GM19351 (cell line): ENCODE data around the gene GOLIM4.
"Not testable (repeated sequence)": the region's sequence is repeated elsewhere in the genome, so short reads cannot be mapped to it uniquely, and the experiment has no call there.

ENCODE experiments used
- ATAC-seq: cut with Tn5 transposase; IDR thresholded peaks from one replicate; pipeline ENCODE4 v1.9.1; 2021; ENCODE audit warnings: mild to moderate bottlenecking, moderate library complexity; ENCODE audit not compliant: unreplicated experiment

Gene GOLIM4, protein sequence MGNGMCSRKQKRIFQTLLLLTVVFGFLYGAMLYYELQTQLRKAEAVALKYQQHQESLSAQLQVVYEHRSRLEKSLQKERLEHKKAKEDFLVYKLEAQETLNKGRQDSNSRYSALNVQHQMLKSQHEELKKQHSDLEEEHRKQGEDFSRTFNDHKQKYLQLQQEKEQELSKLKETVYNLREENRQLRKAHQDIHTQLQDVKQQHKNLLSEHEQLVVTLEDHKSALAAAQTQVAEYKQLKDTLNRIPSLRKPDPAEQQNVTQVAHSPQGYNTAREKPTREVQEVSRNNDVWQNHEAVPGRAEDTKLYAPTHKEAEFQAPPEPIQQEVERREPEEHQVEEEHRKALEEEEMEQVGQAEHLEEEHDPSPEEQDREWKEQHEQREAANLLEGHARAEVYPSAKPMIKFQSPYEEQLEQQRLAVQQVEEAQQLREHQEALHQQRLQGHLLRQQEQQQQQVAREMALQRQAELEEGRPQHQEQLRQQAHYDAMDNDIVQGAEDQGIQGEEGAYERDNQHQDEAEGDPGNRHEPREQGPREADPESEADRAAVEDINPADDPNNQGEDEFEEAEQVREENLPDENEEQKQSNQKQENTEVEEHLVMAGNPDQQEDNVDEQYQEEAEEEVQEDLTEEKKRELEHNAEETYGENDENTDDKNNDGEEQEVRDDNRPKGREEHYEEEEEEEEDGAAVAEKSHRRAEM

DNA sequence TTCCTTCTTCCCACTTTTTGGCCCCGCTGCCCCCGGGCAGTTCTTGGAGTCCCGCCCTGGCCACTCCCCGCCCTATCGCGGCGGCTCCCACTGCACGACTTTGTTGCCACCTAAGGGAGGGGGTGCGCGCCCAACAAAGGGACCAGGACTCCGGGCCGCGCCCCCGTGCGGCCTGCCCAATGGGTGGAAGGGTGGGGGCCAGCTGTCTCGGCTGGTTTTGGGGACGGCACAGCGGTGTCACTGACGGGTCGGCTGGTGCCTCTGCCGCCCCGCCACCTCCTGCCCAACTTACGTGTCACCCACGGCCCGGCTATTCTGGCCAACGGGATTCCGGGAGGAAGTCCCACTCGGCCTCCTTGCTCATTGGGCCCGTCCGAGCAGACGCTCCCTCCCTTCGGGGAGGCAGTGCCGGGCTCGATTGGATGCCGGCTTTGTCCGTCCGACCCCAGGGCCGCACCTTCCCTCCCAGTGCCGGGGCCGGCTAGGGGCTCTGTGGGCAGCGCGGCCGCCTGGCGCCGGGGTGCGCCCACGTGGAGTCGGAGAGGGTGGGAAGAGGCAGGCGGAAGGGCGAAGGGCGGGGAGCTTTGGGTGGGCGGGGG is at the start of gene GOLIM4:
Gene GOLIM4, minus strand, starts transcription at position 314 of the 599 bp plus-strand sequence. CDS start 639 bp downstream, outside the sequence.
- ATAC-seq = peak; percentile 74

DNA sequence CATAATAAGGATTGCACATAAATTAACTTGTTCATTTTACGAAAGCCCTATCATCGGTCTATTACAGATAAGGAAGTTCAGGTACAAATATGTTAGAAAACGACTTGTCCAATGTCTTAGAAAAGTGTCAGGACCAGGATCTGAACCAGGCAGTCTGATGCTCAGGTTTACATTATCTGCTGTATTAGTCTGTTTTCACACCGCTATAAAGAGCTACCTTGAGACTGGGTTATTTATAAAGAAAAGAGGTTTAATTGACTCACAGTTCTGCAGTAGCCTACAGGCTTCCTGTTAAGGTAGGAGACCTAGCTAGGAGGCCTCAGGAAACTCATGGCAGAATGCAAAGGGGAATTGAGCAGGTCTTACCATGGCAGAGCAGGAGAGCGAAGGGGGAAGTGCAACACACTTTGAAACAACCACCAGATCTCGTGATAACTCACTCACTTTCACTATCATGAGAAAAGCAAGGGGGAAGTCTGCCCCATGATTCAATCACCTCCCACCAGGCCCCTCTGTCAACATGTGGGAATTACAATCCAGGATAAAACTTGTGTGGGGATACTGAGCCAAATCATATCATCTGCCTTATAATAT is 45.8 kb upstream of the GOLIM4 start:
- ATAC-seq = peak; percentile 52

DNA sequence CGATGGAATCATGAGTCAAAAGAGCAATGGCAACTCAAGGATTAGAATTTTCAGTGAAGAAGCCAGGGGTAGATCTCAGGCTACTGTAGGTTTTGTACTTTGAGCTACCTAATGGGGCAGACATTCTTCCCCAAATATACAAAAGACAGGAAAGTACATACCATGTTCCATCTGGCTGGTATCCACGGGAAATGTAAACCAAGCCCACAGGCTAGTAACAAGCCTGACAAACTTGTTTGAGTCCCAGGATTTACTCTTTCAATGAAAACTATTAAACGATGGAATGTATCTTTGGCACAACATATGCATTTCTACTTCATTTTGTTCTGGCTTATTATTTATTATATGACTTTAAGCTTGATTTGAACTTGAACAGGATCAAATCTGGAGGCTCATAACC is 44.2 kb upstream of the GOLIM4 start:
- ATAC-seq = no peak

DNA sequence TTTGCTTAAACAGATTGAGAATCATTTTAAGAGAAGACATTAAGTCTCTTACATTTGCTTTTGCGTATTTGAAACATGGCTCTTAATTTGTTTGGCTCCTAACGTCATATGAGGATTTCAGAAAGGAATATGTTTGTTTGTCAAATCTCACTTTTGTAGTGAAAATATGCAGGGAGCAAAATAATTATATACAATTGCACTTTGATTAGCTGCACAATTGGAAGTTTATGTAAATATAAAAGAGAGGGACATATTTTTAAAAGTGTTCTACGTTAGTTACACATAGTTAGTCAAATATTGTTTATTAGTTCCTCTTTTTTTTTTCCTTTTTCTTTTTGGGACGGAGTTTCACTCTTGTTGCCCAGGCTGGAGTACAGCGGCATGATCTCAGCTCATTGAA is 42.7 kb upstream of the GOLIM4 start:
- ATAC-seq = no peak

DNA sequence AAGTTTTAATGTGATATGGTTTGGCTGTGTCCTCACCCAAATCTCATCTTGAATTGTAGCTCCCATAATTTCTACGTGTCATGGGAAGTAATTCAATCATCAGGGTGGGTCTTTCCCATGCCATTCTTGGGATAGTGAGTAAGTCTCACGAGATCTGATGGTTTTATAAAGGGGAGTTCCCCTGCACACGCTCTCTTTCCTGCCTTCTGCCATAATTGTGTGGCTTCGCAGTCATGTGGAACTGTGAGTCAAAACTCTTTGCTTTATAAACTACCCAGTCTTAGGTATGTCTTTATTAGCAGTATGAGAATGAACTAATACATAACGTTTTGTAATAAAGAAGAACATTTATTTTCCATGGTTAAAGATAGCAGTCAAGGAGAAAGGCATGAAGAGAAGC is 39.2 kb upstream of the GOLIM4 start:
- ATAC-seq = peak; percentile 75

DNA sequence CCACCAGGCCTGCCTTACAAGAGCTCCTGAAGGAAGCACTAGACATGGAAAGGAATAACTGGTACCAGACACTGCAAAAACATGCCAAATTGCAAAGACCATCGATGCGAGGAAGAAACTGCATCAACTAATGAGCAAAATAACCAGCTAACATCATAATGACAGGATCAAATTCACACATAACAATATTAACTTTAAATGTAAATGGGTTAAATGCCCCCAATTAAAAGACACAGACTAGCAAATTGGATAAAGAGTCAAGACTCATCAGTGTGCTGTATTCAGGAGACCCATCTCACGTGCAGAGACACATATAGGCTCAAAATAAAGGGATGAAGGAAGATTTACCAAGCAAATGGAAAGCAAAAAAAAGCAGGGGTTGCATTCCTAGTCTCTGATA is 34.5 kb upstream of the GOLIM4 start:
- ATAC-seq = not testable (repeated sequence)

DNA sequence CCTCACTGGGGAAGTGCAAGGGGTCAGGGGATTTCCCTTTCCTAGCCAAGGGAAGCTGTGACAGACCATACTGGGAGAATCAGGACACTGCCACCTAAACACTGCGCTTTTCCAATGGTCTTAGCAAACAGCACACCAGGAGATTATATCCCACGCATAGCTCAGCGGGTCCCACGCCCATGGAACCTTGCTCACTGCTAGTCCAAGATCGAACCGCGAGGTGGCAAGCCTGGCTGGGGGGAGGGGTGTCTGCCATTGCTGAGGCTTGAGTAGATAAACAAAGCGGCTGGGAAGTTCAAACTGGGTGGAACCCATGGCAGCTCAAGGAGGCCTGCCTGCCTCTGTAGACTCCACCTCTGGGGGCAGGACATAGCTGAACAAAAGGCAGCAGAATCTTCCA is 32.7 kb upstream of the GOLIM4 start:
- ATAC-seq = not testable (repeated sequence)

DNA sequence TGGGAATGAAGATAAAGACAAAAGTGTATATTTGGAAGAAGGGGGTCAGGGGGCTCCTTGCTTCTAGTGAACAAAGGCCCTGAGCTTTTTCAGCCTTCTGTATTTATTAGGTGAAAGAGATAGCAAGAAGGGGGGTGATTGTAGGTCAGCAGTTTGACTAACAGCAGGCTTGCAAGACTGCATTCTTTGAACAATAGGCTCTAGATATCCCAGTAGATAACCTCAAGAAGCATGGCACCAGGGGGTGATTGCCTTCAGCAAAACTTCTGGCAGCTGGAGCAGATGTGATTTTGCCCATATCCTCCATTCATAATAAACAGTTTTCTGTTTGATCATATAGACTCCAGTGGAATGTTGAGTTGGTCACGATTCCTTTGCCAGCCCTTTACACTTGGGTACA is 31.7 kb upstream of the GOLIM4 start:
- ATAC-seq = no peak

DNA sequence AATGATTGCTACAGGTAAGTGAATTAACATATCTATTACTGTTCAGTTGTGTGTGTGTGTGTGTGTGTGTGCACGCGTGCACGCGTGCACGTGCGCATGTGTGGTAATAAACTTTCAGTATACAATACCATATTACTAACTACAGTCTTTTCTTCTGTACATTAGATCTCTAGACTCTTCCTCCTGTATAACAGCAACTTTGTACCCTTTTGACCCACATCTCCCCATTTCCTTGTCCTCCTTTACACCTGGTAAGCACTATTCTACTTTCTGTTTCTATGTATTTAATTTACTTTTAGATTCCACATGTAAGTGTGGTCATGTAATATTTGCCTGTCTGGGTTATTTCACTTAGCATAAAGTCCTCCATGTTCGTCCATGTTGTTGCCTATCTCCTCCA is 29.1 kb upstream of the GOLIM4 start:
- ATAC-seq = no peak

DNA sequence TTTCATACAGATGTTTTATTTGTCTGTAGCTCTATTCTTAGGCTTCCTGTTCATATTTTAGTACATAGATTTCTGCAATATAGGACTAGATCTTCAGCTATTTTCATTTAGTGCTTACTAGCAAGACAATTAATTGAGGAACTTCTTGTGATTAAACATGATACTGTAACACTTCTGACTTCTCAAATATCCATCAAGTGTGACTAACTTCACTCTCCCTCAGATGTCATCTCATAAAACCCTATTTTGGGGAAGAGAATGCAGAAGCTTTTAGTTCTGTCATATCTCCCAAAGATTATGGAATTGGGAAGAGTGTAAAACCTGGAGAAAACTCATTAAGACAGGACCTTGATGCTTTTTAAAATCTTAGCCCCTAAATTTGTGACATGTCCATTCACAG is 28.6 kb upstream of the GOLIM4 start:
- ATAC-seq = no peak

DNA sequence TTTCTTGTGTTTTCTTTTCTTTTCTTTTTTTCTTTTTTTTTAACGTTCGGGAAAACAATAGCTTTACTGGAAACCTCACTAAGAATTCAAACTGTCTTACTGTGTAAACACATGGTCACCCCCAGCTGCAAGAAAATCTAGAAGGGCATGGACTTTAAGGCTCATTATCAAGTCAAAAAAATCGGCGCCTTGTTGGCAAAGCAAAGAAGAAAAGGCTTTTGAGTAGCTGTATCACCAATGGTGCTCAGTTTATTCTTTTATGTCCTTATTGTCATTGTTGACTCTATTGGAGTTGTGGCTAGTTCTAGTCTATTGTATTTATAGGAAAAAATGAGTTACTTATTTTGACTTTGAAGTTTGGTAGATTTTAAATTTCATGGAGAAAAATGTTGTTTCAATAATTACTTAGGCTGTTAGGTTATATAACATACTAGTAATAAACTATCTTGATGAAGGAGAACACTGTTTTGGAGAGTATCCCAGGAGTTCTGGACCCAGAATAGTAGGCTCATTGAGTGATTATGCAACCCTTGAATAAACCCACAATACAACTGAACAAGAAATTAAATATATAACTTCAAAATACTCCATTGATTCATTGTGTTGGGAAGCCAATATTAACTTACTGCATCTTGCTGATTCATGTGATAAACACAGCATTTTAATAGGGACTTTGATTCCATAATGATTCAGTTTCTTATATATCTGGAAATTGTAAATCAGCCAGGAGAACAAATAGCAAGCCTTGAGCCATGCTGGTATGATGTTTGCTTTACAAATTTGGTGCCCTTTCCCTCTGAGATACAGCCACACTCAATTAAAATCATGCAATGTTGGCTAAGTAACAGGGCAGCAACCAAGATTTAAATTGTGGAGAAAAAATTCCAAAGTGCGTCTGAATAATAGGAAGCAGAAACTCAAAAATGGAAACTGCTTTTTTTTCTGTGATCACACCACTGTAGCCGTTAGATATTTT is 27.8 kb upstream of the GOLIM4 start:
- ATAC-seq = no peak

DNA sequence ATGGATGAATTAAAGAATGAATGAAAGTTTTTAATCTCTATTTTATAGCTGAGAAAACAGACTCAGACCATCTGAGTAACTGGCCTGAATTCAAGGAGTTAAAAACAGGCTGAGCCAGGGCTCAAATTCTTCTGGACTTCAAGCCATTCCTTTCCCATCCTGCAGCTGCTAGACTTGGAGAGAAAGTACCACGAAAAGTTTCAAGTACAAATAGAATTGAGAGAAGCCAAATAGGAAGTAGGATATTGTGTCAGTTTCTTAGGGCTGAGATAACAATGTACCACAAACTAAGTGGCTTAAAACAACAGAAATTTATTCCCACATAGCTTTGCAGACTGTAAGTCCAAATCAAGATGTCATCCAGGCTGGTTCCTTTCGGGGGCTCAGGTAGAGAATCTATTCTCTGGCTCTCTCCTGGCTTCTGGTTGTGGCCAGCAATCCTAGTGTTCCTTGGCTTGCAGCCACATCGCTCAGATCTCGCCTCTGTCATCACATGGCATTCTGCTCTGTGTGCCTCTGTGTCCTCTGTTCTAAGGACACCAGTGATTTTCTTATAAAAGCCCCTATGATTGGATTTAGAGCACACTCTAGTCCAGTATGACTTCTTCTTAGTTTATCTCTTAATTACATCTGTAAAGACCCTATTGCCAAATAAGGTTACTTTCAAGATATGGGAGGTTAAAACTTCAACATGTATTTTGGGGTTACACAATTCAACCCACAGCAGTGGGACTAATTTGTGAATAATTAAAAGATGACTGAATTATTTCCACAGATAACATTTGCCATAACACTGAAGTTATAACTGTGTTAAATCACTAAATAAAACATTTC is 25.7 kb upstream of the GOLIM4 start:
- no peak for ATAC-seq

DNA sequence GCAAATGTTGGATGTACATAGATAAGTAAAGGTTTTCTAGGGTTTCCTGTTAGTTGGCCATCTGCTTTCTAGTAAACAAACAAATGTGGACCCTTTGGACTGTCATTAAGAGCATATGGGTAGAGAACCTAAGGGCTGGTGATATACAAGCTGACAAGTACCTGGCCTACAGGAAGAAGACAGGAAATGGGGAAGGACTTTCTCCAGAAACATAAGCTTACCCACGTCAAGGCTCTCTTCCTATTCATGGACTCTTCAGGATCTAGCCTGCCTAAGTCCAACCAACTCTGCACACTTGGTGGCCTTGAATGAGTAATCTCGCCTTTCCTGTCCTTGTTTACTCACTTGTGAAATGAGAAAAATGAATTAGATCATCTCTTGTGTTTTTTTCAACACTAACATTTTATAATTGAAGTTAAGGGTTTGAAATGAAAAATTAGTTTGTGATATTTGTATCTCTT is 22.2 kb upstream of the GOLIM4 start:
- peak; percentile 40 for ATAC-seq

DNA sequence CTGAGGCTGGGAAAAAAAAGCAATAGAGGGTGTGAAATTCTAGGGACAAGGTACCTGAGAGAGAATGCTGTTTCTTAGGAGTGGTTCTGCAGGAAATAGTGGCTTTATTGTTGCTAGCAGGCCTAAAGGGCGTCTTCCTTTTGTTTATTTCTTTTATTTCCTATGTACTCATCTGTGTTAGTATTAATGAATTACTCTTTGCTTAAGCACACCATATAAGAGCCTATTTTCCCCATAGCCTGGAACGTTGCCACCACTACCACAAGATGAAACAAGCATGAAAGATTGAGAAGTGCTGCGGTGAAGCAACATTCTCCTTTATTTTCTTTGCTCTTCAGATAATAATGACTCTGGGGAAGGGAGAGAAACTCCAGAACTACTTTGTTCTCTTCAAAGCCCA is 21.3 kb upstream of the GOLIM4 start:
- no peak for ATAC-seq

DNA sequence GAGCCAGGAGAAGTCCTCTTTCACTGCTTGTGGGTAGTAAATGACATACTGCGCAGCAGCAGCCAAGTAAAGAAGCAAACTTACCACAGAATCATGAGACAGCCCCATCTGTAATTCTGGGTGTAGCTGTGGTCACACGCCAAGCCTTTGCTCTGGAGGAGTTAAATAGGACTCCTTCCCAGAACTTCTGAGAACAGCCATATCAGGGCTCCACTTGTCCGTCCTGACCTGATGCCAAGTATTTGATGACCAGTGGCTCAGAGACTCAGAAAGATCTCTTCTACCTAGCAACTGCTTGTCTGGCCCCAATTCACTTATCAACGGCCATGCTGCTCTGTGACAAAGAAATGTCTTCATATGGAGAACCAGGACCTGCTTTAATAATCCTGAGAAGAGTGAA is 20.6 kb upstream of the GOLIM4 start:
- ATAC-seq = no peak

DNA sequence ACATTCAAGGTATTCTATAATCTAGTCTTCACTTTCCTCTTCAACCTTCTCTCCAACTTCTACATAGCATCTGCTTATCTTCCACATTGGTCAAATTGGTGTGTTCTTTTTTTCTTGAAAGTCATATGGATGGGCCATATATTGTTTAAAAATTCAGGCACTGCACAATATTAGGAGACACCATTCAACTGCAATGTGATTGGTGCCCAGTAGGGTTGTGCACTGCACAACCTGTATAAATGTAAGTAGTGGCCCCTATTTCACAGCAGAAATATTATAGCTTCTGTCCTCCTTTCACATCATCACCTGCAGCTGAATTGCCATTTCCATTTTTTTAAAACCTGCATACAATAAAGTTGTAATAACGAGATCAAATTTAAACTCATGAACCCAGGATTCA is 18.1 kb upstream of the GOLIM4 start:
- no peak for ATAC-seq

DNA sequence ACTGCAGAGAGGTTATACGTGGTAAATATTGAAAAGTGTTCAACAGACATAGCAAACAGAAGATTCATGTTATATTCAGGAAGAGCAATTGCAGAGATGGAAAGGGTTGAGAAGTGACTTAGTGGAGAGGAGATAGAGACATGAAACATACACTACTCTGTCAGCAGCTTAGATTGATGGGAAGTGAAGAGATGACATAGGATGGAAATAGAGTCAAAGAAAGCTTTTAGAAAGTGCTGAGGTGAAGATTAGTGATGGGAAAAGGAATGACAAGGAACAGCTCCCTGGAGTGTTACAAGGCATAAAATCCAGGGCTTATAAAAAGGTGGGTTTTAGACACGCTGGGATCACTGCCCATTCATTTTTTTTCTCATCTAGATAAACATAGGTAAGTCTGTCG is 17.2 kb upstream of the GOLIM4 start:
- ATAC-seq = no peak

DNA sequence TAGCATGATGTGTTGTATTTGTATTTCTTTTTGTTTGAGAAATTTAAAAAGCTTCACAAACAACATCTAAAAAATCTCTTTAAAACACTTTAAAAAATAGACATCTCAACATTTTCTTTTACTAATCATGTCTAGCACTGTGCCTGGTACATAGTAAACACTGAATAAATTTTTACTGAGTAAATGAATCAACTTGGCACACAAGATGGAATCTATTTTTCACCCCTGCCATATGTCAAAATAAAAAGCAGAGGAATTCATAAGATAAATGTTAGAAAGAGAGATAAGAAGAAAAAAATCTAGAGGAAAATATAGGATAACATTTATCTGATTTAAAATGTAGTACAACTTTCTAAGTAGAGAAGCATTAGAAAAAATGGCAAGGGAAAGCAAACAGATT is 8.6 kb upstream of the GOLIM4 start:
- no peak for ATAC-seq

DNA sequence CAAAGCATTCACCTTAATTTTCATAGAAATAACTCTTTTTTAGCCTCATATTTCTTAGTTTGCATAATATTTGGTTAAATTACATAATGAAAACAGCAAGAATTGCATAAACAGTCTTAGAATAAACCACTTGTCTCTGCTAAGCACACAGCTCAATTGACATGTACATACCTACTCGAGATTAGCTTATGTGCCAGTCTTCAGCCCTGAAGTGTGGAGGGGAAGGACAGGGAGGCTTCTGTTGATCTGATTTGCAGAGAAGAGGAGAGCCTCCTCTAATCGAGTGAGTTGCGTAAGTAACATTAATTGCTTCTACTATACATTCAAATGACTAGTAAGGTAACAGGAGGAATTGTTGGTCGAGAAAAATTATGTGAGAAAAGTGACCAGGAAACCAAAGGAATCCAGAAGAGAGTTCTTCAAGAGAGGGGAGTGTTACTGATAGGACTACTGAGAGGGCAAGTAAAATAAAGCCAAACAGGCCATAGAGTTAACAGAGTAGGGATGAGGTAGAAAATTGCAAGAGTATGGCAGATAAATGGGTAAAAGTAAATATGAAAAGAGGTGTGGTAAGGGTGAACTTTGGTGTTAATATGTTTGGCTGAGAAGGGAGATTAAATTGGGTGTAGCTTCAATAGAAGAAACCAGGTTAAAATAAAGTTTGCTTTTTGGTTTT is 7.1 kb upstream of the GOLIM4 start:
- ATAC-seq = no peak
